Colonic mucosa (tissue), 4 donors: ENCODE data around the gene SRSF9. TPM values are rescaled to one million over a fixed set of nuclear protein-coding genes. Genes with fewer than 3 reads are reported as not detected.
"Not testable (repeated sequence)": the region's sequence is repeated elsewhere in the genome, so short reads cannot be mapped to it uniquely, and the experiment has no call there.

Experiments
- DNase-seq: peaks from one replicate; pipeline ENCODE4 v3.0.0-alpha.2; 2020
- H3K27ac ChIP-seq: fragments of 200-600 bp; one replicate; pipeline ENCODE4 v1.8.0; 2021
- H3K27me3 ChIP-seq: fragments of 200-600 bp; one replicate; pipeline ENCODE4 v1.8.0; 2021
- H3K36me3 ChIP-seq: fragments of 200-600 bp; one replicate; pipeline ENCODE4 v1.8.0; 2021
- H3K4me1 ChIP-seq: fragments of 200-600 bp; one replicate; pipeline ENCODE4 v1.8.0; 2021; ENCODE audit warnings: mild to moderate bottlenecking
- H3K4me3 ChIP-seq: fragments of 200-600 bp; one replicate; pipeline ENCODE4 v1.8.0; 2021
- H3K9ac ChIP-seq, 2 donors: one replicate each; pipeline ENCODE4 v1.7.0; 2013; ENCODE audit warnings: control low read depth in 2 of 2, low read depth in 2 of 2, low read length in 2 of 2
- H3K9me3 ChIP-seq: fragments of 200-600 bp; one replicate; pipeline ENCODE4 v1.8.0; 2021
- CTCF ChIP-seq: fragments of 200-600 bp; IDR thresholded peaks from one replicate; pipeline ENCODE4 v1.8.0; 2022; ENCODE audit warnings: antibody characterized with exemption, mild to moderate bottlenecking
- intact Hi-C: fragments of 100-400 bp; cut with DNase I; formaldehyde crosslinking; loops from one replicate; pipeline ENCODE4 v1.14.1; 2022
- total RNA-seq, 2 donors: library from RNA; stranded (reverse); fragmentation: NEBNext Ultra II Directional in 1 of 2; extraction: Animal tissue kit (Norgen Biotek cat#: 25700) in 1 of 2; gene quantifications; one replicate each; pipeline ENCODE4 v1.2.1, GENCODE V29; 2021
- donor health status: healthy.
- donor health status: DM: no; HTN: no; CAD: no.
- donor health status: DM: no; HTN: no; CAD: no.

Gene SRSF9
- total RNA-seq, 2 donors from 2014 or later: 169 to 216 TPM

GRCh38 chr12:120453977-120454376, 15.6 kb downstream of the SRSF9 start:
- Histone ChIP-seq H3K27me3 (no peaks in the 10 kb centered on the region), H3K9ac (no peak overlapping the region), H3K9me3 (no peaks in the 10 kb centered on the region), H3K36me3 (peaks cover 8% of the 10 kb centered on the region), H3K4me3 (no peak overlapping the region), H3K27ac (no peak overlapping the region), H3K4me1 (no peaks in the 10 kb centered on the region)
- peak; percentile 65 for TF ChIP-seq CTCF
- DNase-seq: no peak
- intact Hi-C loops: no loop called here

GRCh38 chr12:120453060-120453750, 16.3 kb downstream of the SRSF9 start:
- no peaks in the 10 kb centered on the region for H3K9me3 ChIP-seq
- H3K36me3 ChIP-seq: peaks cover 2% of the 10 kb centered on the region
- no peak for DNase-seq
- no peaks in the 10 kb centered on the region for H3K4me1 ChIP-seq
- no peaks in the 10 kb centered on the region for H3K27me3 ChIP-seq
- no peak for TF ChIP-seq CTCF
- no peak overlapping the region for H3K27ac ChIP-seq
- intact Hi-C loops: no loop called here
- H3K9ac ChIP-seq: no peak overlapping the region
- H3K4me3 ChIP-seq: no peak overlapping the region

- DNase-seq, H3K27ac ChIP-seq, H3K9ac ChIP-seq, H3K4me1 ChIP-seq, H3K36me3 ChIP-seq, H3K9me3 ChIP-seq, intact Hi-C loops, H3K4me3 ChIP-seq, H3K27me3 ChIP-seq: not testable (repeated sequence)
Observed at GRCh38 chr12:120452524-120452923, 17.0 kb downstream of the SRSF9 start.

- DNase-seq: no peak
- intact Hi-C loops: loop anchor here (10.0 kb wide), 1 partner anchor 127 kb away; no protein-coding TSS in a partner anchor
- H3K4me3 ChIP-seq: no peak overlapping the region
- no peaks in the 10 kb centered on the region for H3K9me3 ChIP-seq
- H3K4me1 ChIP-seq: peaks cover 10% of the 10 kb centered on the region
- TF ChIP-seq CTCF: no peak
- H3K9ac ChIP-seq: no peak overlapping the region
- H3K27me3 ChIP-seq: no peaks in the 10 kb centered on the region
- H3K36me3 ChIP-seq: no peaks in the 10 kb centered on the region
- H3K27ac ChIP-seq: no peak overlapping the region
Observed at GRCh38 chr12:120447992-120448391, 21.6 kb downstream of the SRSF9 start.

- Histone ChIP-seq H3K4me1 (peaks cover 10% of the 10 kb centered on the region), H3K4me3 (peak overlapping the region; percentile 98), H3K9ac (peak overlapping the region; percentile 92 to 94), H3K27ac (peak overlapping the region; percentile 91)
- DNase-seq, H3K9me3 ChIP-seq, H3K27me3 ChIP-seq, H3K36me3 ChIP-seq: not testable (repeated sequence)
- intact Hi-C loops: loop anchor here (10.0 kb wide), 1 partner anchor 128 kb away; no protein-coding TSS in a partner anchor
Observed at GRCh38 chr12:120446844-120447178, 22.7 kb downstream of the SRSF9 start.

GRCh38 chr12:120445911-120446843, 23.4 kb downstream of the SRSF9 start, which contains the start of the genes GATC and TRIAP1:
GATC (plus strand) TSS chr12:120446444; CDS start chr12:120446481, 37 bp downstream.
TRIAP1 (minus strand) TSS chr12:120446384; CDS start chr12:120446372, 12 bp downstream.
- Histone ChIP-seq H3K9ac (peak within 1 kb of the TSS; percentile 92 to 94), H3K27me3 (no peaks in the 10 kb centered on the region), H3K4me3 (peak within 1 kb of the TSS; percentile 98), H3K27ac (peak within 1 kb of the TSS; percentile 91), H3K36me3 (no peaks in the 10 kb centered on the region), H3K9me3 (no peaks in the 10 kb centered on the region), H3K4me1 (peaks cover 10% of the 10 kb centered on the region)
- no peak for TF ChIP-seq CTCF
- intact Hi-C loops: loop anchor here (10.0 kb wide), 1 partner anchor 129 kb away; no protein-coding TSS in a partner anchor
- peak; percentile 90 for DNase-seq
